Muscle of arm (tissue), 14 donors: ENCODE measurements around the gene MISP3. TPM values are rescaled to one million over a fixed set of nuclear protein-coding genes. Genes with fewer than 3 reads are reported as not detected.
"Not testable (repeated sequence)": the region's sequence is repeated elsewhere in the genome, so short reads cannot be mapped to it uniquely, and the experiment has no call there.

Experiments used
- DNase-seq: peaks from one replicate; pipeline ENCODE4 v3.0.0-alpha.2; 2013
- long read RNA-seq, 11 donors: transcript quantifications; one replicate each; lab custom pipeline, GENCODE V29; 2026
- polyA plus RNA-seq, 12 donors: library from polyadenylated mRNA; unstranded; fragments of 120-200 nt; gene quantifications; one replicate each; pipeline ENCODE4 v1.2.1, GENCODE V29; 2013; ENCODE audit not compliant: insufficient read length in 12 of 12

The MISP3 gene
- polyA plus RNA-seq = 1 to 10 TPM in 2 of 12 donors, under 1 TPM in 9, not detected in 1; 0.29 to 6.6 (median 0.58) TPM
- long read RNA-seq, donor 1, transcript MISP3-204 (1 exons, 2,187 nt) = major isoform, 7 of 10 reads
- long read RNA-seq, donor 1, partial matches to known transcripts = 0 of 10 reads
- long read RNA-seq, donor 1, other reads (novel, unspliced or antisense) = 0 of 10 reads
- long read RNA-seq, donor 2, partial matches to known transcripts = 0 of 2 reads
- long read RNA-seq, donor 2, other reads (novel, unspliced or antisense) = 0 of 2 reads
- long read RNA-seq, donor 3 = 0 reads
- long read RNA-seq, donor 4 = 0 reads
- long read RNA-seq, donor 5, partial matches to known transcripts = 0 of 1 reads
- long read RNA-seq, donor 5, other reads (novel, unspliced or antisense) = 0 of 1 reads
- long read RNA-seq, donor 6, partial matches to known transcripts = 0 of 1 reads
- long read RNA-seq, donor 6, other reads (novel, unspliced or antisense) = 0 of 1 reads
- long read RNA-seq, donor 7 = 0 reads
- long read RNA-seq, donor 8 = 0 reads
- long read RNA-seq, donor 9 = 0 reads
- long read RNA-seq, donor 10 = 0 reads
- long read RNA-seq, donor 11 = 0 reads

GRCh38 chr19:14072535-14073260 lies at the start of gene MISP3:
Gene MISP3, plus strand, starts transcription at chr19:14072786. Its CDS starts 524 bp downstream, at chr19:14073310.
- DNase-seq = no peak

DNA sequence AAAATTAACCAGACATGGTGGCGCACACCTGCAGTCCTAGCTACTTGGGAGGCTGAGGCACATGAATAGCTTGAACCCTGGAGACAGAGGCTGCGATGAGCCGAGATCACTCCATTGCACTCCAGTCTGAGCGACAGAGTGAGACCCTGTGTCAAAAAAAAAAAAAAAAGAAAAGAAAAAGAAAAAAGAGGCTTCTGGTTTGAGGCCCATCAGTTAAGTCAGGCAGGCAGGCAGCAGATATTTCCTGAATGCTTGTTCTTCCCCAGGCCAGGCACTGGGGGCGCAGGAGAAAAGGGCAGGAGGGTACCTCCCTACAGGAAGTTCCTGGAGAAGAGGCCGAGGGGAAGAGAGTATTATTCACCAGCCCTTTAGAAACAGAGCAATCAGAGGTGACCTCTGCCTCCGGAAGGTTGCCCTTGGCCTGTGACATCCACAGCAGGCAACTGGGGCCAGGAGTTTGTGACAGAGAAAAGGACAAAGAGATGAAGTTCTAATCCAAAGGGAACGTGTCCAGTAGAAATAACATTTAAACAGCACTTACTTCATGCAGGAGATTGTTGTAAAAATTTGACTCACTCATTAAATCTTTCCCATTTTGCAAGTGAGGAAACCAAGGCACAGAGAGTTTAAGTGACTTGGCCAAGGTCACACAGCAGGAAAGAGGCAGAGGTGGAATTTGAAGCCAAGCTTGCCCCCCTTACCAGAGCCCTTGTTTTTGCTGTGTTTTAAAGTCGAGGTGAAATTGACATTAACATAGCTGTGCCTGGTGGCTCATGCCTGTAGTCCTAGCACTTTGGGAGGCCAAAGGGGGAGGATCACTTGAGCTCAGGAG lies 49.0 kb upstream of the MISP3 start:
- DNase-seq = no peak

DNA sequence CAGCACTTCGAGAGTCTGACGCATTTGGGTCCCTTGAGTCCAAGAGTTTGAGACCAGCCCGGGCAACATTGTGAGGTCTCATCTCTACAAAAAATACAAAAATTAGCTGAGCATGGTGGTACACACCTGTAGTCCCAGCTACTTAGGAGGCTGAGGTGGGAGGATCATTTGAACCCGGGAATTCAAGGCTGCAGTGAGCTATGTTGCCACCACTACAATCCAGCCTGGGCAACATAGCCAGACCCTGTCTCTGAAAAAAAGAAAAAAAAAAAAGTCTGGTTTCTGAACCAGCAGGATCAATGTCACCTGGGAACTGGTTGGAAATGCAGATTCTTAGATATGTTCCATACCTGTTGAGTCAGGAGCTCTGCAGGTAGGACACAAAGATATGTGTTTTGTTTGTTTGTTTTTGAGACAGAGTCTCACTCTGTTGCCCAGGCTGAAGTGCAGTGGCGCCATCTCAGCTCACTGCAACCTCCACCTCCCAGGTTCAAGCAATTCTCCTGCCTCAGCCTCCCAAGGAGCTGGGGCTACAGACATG lies 45.9 kb upstream of the MISP3 start:
- not testable (repeated sequence) for DNase-seq

- DNase-seq = no peak
Measured at GRCh38 chr19:14027856-14028450, 44.6 kb upstream of the MISP3 start, which contains the start of gene RLN3. Gene RLN3, plus strand, starts transcription at chr19:14028148. Its CDS starts 57 bp downstream, at chr19:14028205.

GRCh38 chr19:14028901-14029300 lies 43.7 kb upstream of the MISP3 start:
- no peak for DNase-seq

GRCh38 chr19:14030997-14031718 lies 41.4 kb upstream of the MISP3 start:
- no peak for DNase-seq

- DNase-seq = peak; percentile 62
Measured at GRCh38 chr19:14031719-14032480, 40.7 kb upstream of the MISP3 start, which contains the start of gene IL27RA. Gene IL27RA, plus strand, starts transcription at chr19:14031762. Its CDS starts 111 bp downstream, at chr19:14031873.

- DNase-seq = no peak
Measured at GRCh38 chr19:14033946-14034345, 38.6 kb upstream of the MISP3 start.

- not testable (repeated sequence) for DNase-seq
Measured at GRCh38 chr19:14035159-14035558, 37.4 kb upstream of the MISP3 start.

DNA sequence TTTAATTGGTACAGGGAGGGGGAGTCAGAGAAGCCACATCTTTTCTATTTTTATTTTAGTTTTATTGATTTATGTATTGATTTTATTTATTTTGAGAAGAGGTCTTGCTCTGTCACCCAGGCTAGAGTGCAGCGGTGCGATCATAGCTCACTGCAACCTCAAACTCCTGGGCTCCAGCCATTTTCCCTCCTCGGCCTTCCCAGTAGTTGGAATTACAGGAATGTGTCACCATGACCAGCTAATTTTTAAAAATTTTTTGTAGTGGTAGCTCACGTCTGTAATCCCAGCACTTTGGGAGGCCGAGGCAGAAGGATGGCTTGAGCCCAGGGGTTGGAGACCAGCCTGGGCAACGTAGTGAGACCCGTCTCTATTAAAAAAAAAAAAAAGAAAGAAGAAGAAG lies 36.9 kb upstream of the MISP3 start:
- DNase-seq = no peak

GRCh38 chr19:14039181-14039580 lies 33.4 kb upstream of the MISP3 start:
- no peak for DNase-seq

DNA sequence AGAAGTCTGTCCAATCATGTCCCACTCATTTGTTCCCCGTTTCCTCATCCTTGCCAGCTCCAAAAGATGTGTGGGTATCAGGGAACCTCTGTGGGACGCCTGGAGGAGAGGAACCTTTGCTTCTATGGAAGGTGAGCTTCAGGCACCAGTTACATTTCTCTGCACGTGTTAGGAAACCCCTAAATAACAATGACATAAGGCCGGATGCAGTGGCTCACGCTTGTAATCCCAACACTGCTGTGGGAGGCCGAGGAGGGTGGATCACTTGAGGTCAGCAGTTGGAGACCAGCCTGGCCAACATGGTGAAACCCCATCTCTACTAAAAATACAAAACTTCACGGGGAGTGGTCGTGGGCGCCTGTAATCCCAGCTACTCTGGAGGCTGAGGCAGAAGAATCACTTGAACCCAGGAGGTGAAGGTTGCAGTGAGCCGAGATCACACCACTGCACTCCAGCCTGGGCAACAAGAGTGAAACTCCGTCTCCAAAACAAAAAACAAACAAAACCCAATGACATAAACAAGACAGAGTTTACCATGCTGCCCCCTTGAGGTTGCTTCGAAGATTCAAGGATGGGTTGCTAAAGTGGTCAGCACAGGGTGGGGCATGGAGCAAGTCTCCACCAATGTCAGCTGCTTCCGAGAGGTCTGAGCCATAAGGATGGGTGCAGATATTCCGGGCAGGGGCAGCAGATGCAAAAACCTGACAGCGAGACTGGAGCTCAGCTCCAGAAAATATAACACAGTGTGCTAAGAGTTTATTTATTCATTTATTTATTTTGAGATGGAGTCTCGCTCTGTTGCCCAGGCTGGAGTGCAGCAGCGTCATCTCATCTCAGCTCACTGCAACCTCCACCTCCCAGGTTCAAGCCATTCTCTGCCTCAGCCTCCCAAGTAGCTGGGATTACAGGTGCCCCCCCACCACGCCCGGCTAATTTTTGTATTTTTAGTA lies 29.7 kb upstream of the MISP3 start:
- peak; percentile 74 for DNase-seq

DNA sequence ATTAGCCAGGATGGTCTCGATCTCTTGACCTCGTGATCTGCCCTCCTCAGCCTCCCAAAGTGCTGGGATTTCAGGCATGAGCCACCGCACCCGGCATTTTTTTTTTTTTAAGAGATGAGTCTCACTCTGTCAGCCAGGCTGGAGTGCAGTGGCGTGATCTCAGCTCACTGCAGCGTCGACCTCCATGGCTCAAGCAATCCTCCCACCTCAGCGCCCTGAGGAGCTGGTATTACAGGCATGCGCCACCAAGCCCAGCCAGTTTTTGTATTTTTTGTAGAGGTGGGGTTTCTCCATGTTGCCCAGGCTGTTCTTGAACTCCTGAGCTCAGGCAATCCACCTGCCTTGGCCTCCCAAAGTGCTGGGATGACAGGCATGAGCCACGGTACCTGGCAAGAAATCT lies 24.7 kb upstream of the MISP3 start:
- DNase-seq = not testable (repeated sequence)

DNA sequence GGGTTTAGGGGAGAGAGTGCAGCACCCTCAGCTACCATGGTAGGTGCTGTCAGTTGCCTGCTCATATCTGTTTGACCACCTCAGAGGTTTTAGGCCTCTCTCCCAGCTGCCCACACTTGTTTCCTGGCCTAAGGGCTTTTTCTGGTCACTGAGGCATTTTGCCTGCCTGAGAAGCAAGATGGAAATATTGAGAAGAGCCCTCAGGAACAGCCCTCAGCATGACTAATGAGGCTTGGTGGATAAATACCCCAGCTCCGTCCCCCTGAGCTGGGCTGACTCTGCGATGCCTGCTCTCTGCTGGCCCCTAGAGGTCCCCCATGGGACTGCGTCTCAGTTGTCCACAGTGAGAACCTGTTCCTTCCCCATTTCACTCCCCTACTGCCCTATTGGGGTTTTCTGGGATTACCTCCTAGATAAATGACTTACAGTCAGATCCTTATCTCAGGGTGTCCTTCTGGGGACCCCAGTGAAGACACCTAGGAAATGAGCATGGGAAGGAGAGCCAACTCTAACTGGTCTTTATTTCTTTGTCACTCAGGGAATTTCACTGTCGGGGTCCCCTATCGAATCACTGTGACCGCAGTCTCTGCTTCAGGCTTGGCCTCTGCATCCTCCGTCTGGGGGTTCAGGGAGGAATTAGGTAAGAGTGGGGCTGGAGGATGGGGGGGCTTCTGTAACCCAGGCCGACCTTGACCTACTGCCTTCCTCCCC lies 24.0 kb upstream of the MISP3 start:
- DNase-seq = no peak

GRCh38 chr19:14050512-14050911 lies 22.1 kb upstream of the MISP3 start:
- no peak for DNase-seq

DNA sequence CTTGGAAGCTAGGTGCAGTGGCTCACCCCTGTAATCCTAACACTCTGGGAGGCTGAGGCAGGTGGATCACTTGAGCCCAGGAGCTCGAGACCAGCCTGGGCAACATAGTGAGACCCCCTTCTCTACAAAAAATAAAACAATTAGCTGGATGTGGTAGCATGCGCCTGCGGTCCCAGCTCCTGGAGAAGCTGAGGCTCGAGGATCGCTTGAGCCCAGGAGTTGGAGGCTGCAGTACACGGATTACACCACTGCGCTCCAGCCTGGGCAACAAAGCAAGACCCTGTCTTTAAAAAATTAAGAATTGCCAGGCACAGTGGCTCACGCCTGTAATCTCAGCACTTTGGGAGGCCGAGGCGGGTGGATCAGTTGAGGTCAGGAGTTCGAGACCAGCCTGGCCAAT lies 21.6 kb upstream of the MISP3 start:
- DNase-seq = not testable (repeated sequence)

GRCh38 chr19:14051980-14052379 lies 20.6 kb upstream of the MISP3 start:
- no peak for DNase-seq
